ENCODE measurements around the gene CLDN3.
A peak's percentile ranks its signal among the peaks of the same experiment; 100 is the strongest.
"Not testable (repeated sequence)": the region's sequence is repeated elsewhere in the genome, so short reads cannot be mapped to it uniquely, and the experiment has no call there.

CLDN3 gene

GRCh38 chr7:73736885-73737284 is 33.2 kb downstream of the CLDN3 start:
- no peak for DNase-seq

GRCh38 chr7:73735528-73735905 is 34.6 kb downstream of the CLDN3 start:
- DNase-seq, result no peak

GRCh38 chr7:73734619-73735527 is 35.2 kb downstream of the CLDN3 start:
- DNase-seq, result peak; percentile 81

- DNase-seq, result no peak
Observed at GRCh38 chr7:73732397-73732796, 37.7 kb downstream of the CLDN3 start.

- DNase-seq, result no peak
Observed at GRCh38 chr7:73730485-73730884, 39.6 kb downstream of the CLDN3 start.

GRCh38 chr7:73728551-73728950 is 41.5 kb downstream of the CLDN3 start:
- no peak for DNase-seq

GRCh38 chr7:73727952-73728351 is 42.1 kb downstream of the CLDN3 start:
- DNase-seq, result peak; percentile 30

GRCh38 chr7:73726083-73726466 is 44.0 kb downstream of the CLDN3 start:
- no peak for DNase-seq

- no peak for DNase-seq
Observed at GRCh38 chr7:73723813-73724212, 46.3 kb downstream of the CLDN3 start.

- DNase-seq, result no peak
Observed at GRCh38 chr7:73722785-73723184, 47.3 kb downstream of the CLDN3 start.

GRCh38 chr7:73722182-73722581 is 47.9 kb downstream of the CLDN3 start:
- DNase-seq, result peak; percentile 17

GRCh38 chr7:73721377-73721817 is 48.7 kb downstream of the CLDN3 start:
- no peak for DNase-seq

GRCh38 chr7:73720443-73720842 is 49.6 kb downstream of the CLDN3 start:
- DNase-seq, result not testable (repeated sequence)

- no peak for DNase-seq
Observed at GRCh38 chr7:73719806-73720169, 50.3 kb downstream of the CLDN3 start.

Measured in inflammatory macrophage treated with lipopolysaccharide for 4 hours (primary cell).